H9 (cell line): ENCODE data around the gene ZNF280D. TPM values are rescaled to one million over a fixed set of nuclear protein-coding genes. Genes with fewer than 3 reads are reported as not detected.

ENCODE experiments used
- DNase-seq: peaks from one replicate; pipeline ENCODE4 v3.0.0-alpha.2; 2017
- H2AFZ ChIP-seq: one replicate; pipeline ENCODE4 v1.6.1; 2013; ENCODE audit warnings: mild to moderate bottlenecking, low read length, control low read depth, moderate library complexity
- H2AK5ac ChIP-seq: 2 replicates; pipeline ENCODE4 v1.6.1; 2013; ENCODE audit warnings: low read length, control low read depth, mixed read lengths; ENCODE audit not compliant: insufficient read length
- H2BK120ac ChIP-seq: one replicate; pipeline ENCODE4 v1.6.1; 2013; ENCODE audit warnings: low read depth, mild to moderate bottlenecking, low read length, control low read depth, inconsistent platforms; ENCODE audit not compliant: poor library complexity, severe bottlenecking
- H2BK12ac ChIP-seq: 2 replicates; pipeline ENCODE4 v1.6.1; 2013; ENCODE audit warnings: low read length, control low read depth, mixed read lengths, low read depth; ENCODE audit not compliant: insufficient read length
- H2BK15ac ChIP-seq: 2 replicates; pipeline ENCODE4 v1.6.1; 2013; ENCODE audit warnings: low read depth, low read length, control low read depth
- H2BK20ac ChIP-seq: one replicate; pipeline ENCODE4 v1.6.1; 2013; ENCODE audit warnings: low read depth, mild to moderate bottlenecking, low read length, control low read depth, inconsistent platforms; ENCODE audit not compliant: poor library complexity, severe bottlenecking
- H2BK5ac ChIP-seq: 2 replicates; pipeline ENCODE4 v1.6.1; 2013; ENCODE audit warnings: low read length, control low read depth, mixed read lengths; ENCODE audit not compliant: insufficient read length
- H3K14ac ChIP-seq: 2 replicates; pipeline ENCODE4 v1.6.1; 2013; ENCODE audit warnings: low read length, control low read depth; ENCODE audit not compliant: insufficient read depth
- H3K18ac ChIP-seq: 2 replicates; pipeline ENCODE4 v1.6.1; 2013; ENCODE audit warnings: low read depth, mild to moderate bottlenecking, mixed read lengths, low read length, control low read depth; ENCODE audit not compliant: insufficient read length
- H3K23ac ChIP-seq: 2 replicates; pipeline ENCODE4 v1.6.1; 2013; ENCODE audit warnings: low read length, control low read depth, mixed read lengths, low read depth; ENCODE audit not compliant: insufficient read length
- H3K23me2 ChIP-seq: 2 replicates; pipeline ENCODE4 v1.6.1; 2013; ENCODE audit warnings: low read depth, mild to moderate bottlenecking, mixed read lengths, low read length, control low read depth; ENCODE audit not compliant: insufficient read length, poor library complexity, severe bottlenecking
- H3K27ac ChIP-seq: 2 replicates; pipeline ENCODE4 v1.5.1; 2013; ENCODE audit warnings: low read length, control low read depth, mixed read lengths, low read depth; ENCODE audit not compliant: insufficient read length
- H3K27me3 ChIP-seq: 2 replicates; pipeline ENCODE4 v1.6.1; 2013; ENCODE audit warnings: low read length, control low read depth, inconsistent platforms; ENCODE audit not compliant: insufficient read depth
- H3K4ac ChIP-seq: 2 replicates; pipeline ENCODE4 v1.6.1; 2013; ENCODE audit warnings: low read depth, mild to moderate bottlenecking, control low read depth, inconsistent platforms, low read length, moderate library complexity
- H3K4me1 ChIP-seq: 2 replicates; pipeline ENCODE4 v1.6.1; 2013; ENCODE audit warnings: low read length, control low read depth, inconsistent platforms; ENCODE audit not compliant: insufficient read depth
- H3K4me2 ChIP-seq: 2 replicates; pipeline ENCODE4 v1.6.1; 2013; ENCODE audit warnings: low read length, control low read depth, mixed read lengths; ENCODE audit not compliant: insufficient read length, insufficient read depth
- H3K56ac ChIP-seq: 2 replicates; pipeline ENCODE4 v1.6.1; 2013; ENCODE audit warnings: low read depth, mild to moderate bottlenecking, mixed read lengths, low read length, control low read depth; ENCODE audit not compliant: insufficient read length
- H3K79me1 ChIP-seq: 2 replicates; pipeline ENCODE4 v1.6.1; 2013; ENCODE audit warnings: low read depth, mild to moderate bottlenecking, moderate library complexity, low read length, control low read depth, inconsistent platforms; ENCODE audit not compliant: insufficient read depth, poor library complexity, severe bottlenecking
- H3K79me2 ChIP-seq: 2 replicates; pipeline ENCODE4 v1.6.1; 2013; ENCODE audit warnings: low read length, control low read depth, inconsistent platforms; ENCODE audit not compliant: insufficient read depth
- H3K9ac ChIP-seq: 2 replicates; pipeline ENCODE4 v1.6.1; 2013; ENCODE audit warnings: low read length, control low read depth, mixed read lengths; ENCODE audit not compliant: insufficient read length; ENCODE audit errors: extremely low read depth
- H3K9me3 ChIP-seq: one replicate; pipeline ENCODE4 v1.6.1; 2013; ENCODE audit warnings: low read depth, low read length, inconsistent platforms; ENCODE audit not compliant: control insufficient read depth
- H3T11ph ChIP-seq: one replicate; pipeline ENCODE4 v1.6.1; 2013; ENCODE audit warnings: mild to moderate bottlenecking, low read length, control low read depth, inconsistent platforms
- H4K20me1 ChIP-seq: one replicate; pipeline ENCODE4 v1.6.1; 2013; ENCODE audit not compliant: control insufficient read depth, insufficient read length, insufficient read depth
- H4K5ac ChIP-seq: 2 replicates; pipeline ENCODE4 v1.6.1; 2013; ENCODE audit warnings: low read depth, mild to moderate bottlenecking, mixed read lengths, low read length, control low read depth; ENCODE audit not compliant: insufficient read length
- H4K8ac ChIP-seq: replicated peaks from 2 replicates; pipeline ENCODE4 v1.6.1; 2013; ENCODE audit warnings: low read length, control low read depth, mixed read lengths, low read depth; ENCODE audit not compliant: insufficient read length
- H4K91ac ChIP-seq: 2 replicates; pipeline ENCODE4 v1.6.1; 2013; ENCODE audit warnings: low read depth, mild to moderate bottlenecking, moderate library complexity, mixed read lengths, low read length, control low read depth; ENCODE audit not compliant: insufficient read length
- H3K27ac Mint-ChIP-seq, 3 experiments: 2 replicates in 2 of 3; 3 replicates in 1 of 3; pipeline ENCODE4 v1.8.0; 2020 to 2021; ENCODE audit warnings: mixed read lengths in 3 of 3, mild to moderate bottlenecking in 1 of 3, moderate library complexity in 1 of 3
- H3K27me3 Mint-ChIP-seq: 2 replicates; pipeline ENCODE4 v1.8.0; 2021; ENCODE audit warnings: low read depth, mild to moderate bottlenecking, moderate library complexity, mixed read lengths
- H3K36me3 Mint-ChIP-seq, 3 experiments: 2 replicates in 2 of 3; 3 replicates in 1 of 3; pipeline ENCODE4 v1.8.0; 2020 to 2021; ENCODE audit warnings: low read depth in 3 of 3, mixed read lengths in 3 of 3; ENCODE audit not compliant: insufficient read depth in 1 of 3
- H3K4me1 Mint-ChIP-seq, 2 experiments: 2 replicates each; pipeline ENCODE4 v1.8.0; 2020; ENCODE audit warnings: mixed read lengths in 2 of 2
- H3K4me3 Mint-ChIP-seq, 2 experiments: 2 replicates in 1 of 2; 3 replicates in 1 of 2; pipeline ENCODE4 v1.8.0; 2020 to 2021; ENCODE audit warnings: mild to moderate bottlenecking in 2 of 2, mixed read lengths in 2 of 2, moderate library complexity in 1 of 2
- H3K9me3 Mint-ChIP-seq, 2 experiments: 2 replicates in 1 of 2; 3 replicates in 1 of 2; pipeline ENCODE4 v1.8.0; 2020; ENCODE audit warnings: mild to moderate bottlenecking in 2 of 2, mixed read lengths in 2 of 2, moderate library complexity in 1 of 2
- CTCF ChIP-seq: fragments of 200-600 bp; sonication (generic); conservative IDR thresholded peaks from 3 replicates; pipeline ENCODE4 v1.8.0; 2021; ENCODE audit warnings: antibody characterized with exemption, mild to moderate bottlenecking
- WGBS: extraction: QIAGEN DNeasy Blood & Tissue Kit; methylation state at CpG from one replicate; pipeline ENCODE4 v1.1.7; 2013; ENCODE audit warnings: missing lambda C conversion rate, low lambda C conversion rate, mixed read lengths; ENCODE audit not compliant: insufficient read length; ENCODE audit errors: extremely low coverage; 5-methylcytosine and 5-hydroxymethylcytosine counted together
- total RNA-seq: library from RNA; stranded (reverse); gene quantifications from 2 replicates; pipeline ENCODE4 v1.2.1, GENCODE V29; 2021

ZNF280D gene
- total RNA-seq, 1 experiment from 2014 or later, result 5.7 TPM

GRCh38 chr15:56608140-56608778 is 125.0 kb downstream of the ZNF280D start:
- no peak overlapping the region for H3T11ph ChIP-seq
- no peak for DNase-seq
- no peaks in the 10 kb centered on the region for H3K27me3 ChIP-seq
- Mint-ChIP-seq H3K4me3 (no peak overlapping the region), H3K27me3 (peaks cover 1% of the 10 kb centered on the region; the same call in 1 of the 2 replicates), H3K36me3 (no peaks in the 10 kb centered on the region; a peak in 1 of 7 replicates), H3K9me3 (peaks cover 0 to 4% of the 10 kb centered on the region in 2 experiments; a peak in 2 of 5 replicates), H3K27ac (no peak overlapping the region), H3K4me1 (no peaks in the 10 kb centered on the region)
- H3K18ac ChIP-seq, result no peak overlapping the region
- no peaks in the 10 kb centered on the region for H3K4me1 ChIP-seq
- no peak overlapping the region for H2AK5ac ChIP-seq
- no peak overlapping the region for H2BK15ac ChIP-seq
- TF ChIP-seq CTCF, result no peak
- no peaks in the 10 kb centered on the region for H4K20me1 ChIP-seq
- no peak overlapping the region for H4K8ac ChIP-seq
- H3K79me2 ChIP-seq, result no peaks in the 10 kb centered on the region
- H2BK12ac ChIP-seq, result no peak overlapping the region
- H3K4ac ChIP-seq, result no peak overlapping the region
- no peaks in the 10 kb centered on the region for H3K9me3 ChIP-seq
- no peak overlapping the region for H4K5ac ChIP-seq
- no peak overlapping the region for H2BK5ac ChIP-seq
- H3K56ac ChIP-seq, result no peak overlapping the region
- no peak overlapping the region for H3K27ac ChIP-seq
- H3K14ac ChIP-seq, result no peak overlapping the region
- WGBS, result no CpG with 5 or more reads among the region's 1 CpG
- no peak overlapping the region for H3K9ac ChIP-seq
- H3K4me2 ChIP-seq, result no peak overlapping the region
- no peaks in the 10 kb centered on the region for H3K79me1 ChIP-seq
- no peak overlapping the region for H2AFZ ChIP-seq
- H3K23ac ChIP-seq, result no peak overlapping the region
- no peak overlapping the region for H4K91ac ChIP-seq
- H3K23me2 ChIP-seq, result no peaks in the 10 kb centered on the region
- no peak overlapping the region for H2BK120ac ChIP-seq
- no peak overlapping the region for H2BK20ac ChIP-seq
